Neuronal stem cell (in vitro differentiated cells): Measurements from ENCODE around the gene EMILIN1.

Experiments
- DNase-seq: peaks from one replicate; pipeline ENCODE4 v3.0.0-alpha.2; 2013; ENCODE audit warnings: low spot score
- H2AFZ ChIP-seq: one replicate; pipeline ENCODE4 v1.6.1; 2013; ENCODE audit warnings: mild to moderate bottlenecking, low read length, inconsistent platforms
- H2AK5ac ChIP-seq: 2 replicates; pipeline ENCODE4 v1.6.1; 2013; ENCODE audit warnings: low read depth, mild to moderate bottlenecking, inconsistent platforms, low read length, moderate library complexity, mixed read lengths
- H2BK120ac ChIP-seq: 2 replicates; pipeline ENCODE4 v1.6.1; 2013; ENCODE audit warnings: low read depth, mild to moderate bottlenecking, inconsistent platforms, low read length, moderate library complexity, mixed read lengths
- H2BK12ac ChIP-seq: one replicate; pipeline ENCODE4 v1.6.1; 2013; ENCODE audit warnings: low read length, inconsistent platforms
- H2BK15ac ChIP-seq: 2 replicates; pipeline ENCODE4 v1.6.1; 2013; ENCODE audit warnings: mild to moderate bottlenecking, low read length, inconsistent platforms, mixed read lengths
- H2BK5ac ChIP-seq: one replicate; pipeline ENCODE4 v1.6.1; 2013; ENCODE audit warnings: inconsistent platforms, mild to moderate bottlenecking, low read length, moderate library complexity
- H3K14ac ChIP-seq: one replicate; pipeline ENCODE4 v1.6.1; 2013; ENCODE audit warnings: low read length, inconsistent platforms
- H3K18ac ChIP-seq: 2 replicates; pipeline ENCODE4 v1.6.1; 2013; ENCODE audit warnings: low read length, inconsistent platforms
- H3K23ac ChIP-seq: 2 replicates; pipeline ENCODE4 v1.6.1; 2013; ENCODE audit warnings: low read depth, mild to moderate bottlenecking, mixed read lengths, low read length, inconsistent platforms; ENCODE audit not compliant: poor library complexity
- H3K27ac ChIP-seq: replicated peaks from 3 replicates; pipeline ENCODE4 v1.5.1; 2013; ENCODE audit warnings: low read length, inconsistent platforms
- H3K27me3 ChIP-seq, 3 experiments: 2 replicates each; pipeline ENCODE4 v1.6.1; 2013; ENCODE audit warnings: low read length in 3 of 3, mild to moderate bottlenecking in 2 of 3, inconsistent platforms in 1 of 3, low read depth in 1 of 3, mixed read lengths in 1 of 3, moderate library complexity in 1 of 3; ENCODE audit not compliant: control insufficient read depth in 3 of 3, insufficient read depth in 3 of 3
- H3K36me3 ChIP-seq, 2 donors: replicated peaks in 1 of 2; 2 replicates each; pipeline ENCODE4 v1.6.1; 2013; ENCODE audit warnings: low read length in 2 of 2; ENCODE audit not compliant: control insufficient read depth in 2 of 2, insufficient read depth in 2 of 2
- H3K4ac ChIP-seq: 2 replicates; pipeline ENCODE4 v1.6.1; 2013; ENCODE audit warnings: inconsistent platforms, mild to moderate bottlenecking, low read length, moderate library complexity
- H3K4me1 ChIP-seq, 2 donors: 1 replicate in 1 of 2; 2 replicates in 1 of 2; pipeline ENCODE4 v1.6.1; 2013; ENCODE audit warnings: low read length in 2 of 2, low read depth in 1 of 2; ENCODE audit not compliant: control insufficient read depth in 2 of 2, insufficient read depth in 1 of 2
- H3K4me2 ChIP-seq: one replicate; pipeline ENCODE4 v1.6.1; 2013; ENCODE audit warnings: mild to moderate bottlenecking, low read length, inconsistent platforms; ENCODE audit not compliant: insufficient read depth, poor library complexity, severe bottlenecking
- H3K4me3 ChIP-seq, 2 donors: 2 replicates each; pipeline ENCODE4 v1.5.1; 2013; ENCODE audit warnings: low read length in 2 of 2, mild to moderate bottlenecking in 2 of 2, inconsistent platforms in 1 of 2, moderate library complexity in 1 of 2
- H3K79me1 ChIP-seq: one replicate; pipeline ENCODE4 v1.6.1; 2013; ENCODE audit warnings: low read depth, mild to moderate bottlenecking, inconsistent platforms, low read length, moderate library complexity
- H3K9ac ChIP-seq: one replicate; pipeline ENCODE4 v1.6.1; 2013; ENCODE audit warnings: mild to moderate bottlenecking, low read depth, low read length, inconsistent platforms; ENCODE audit not compliant: poor library complexity
- H3K9me3 ChIP-seq, 2 donors: replicated peaks in 1 of 2; 2 replicates each; pipeline versions ENCODE3 to v1.6.1; 2013; ENCODE audit warnings: low read length in 2 of 2, mild to moderate bottlenecking in 2 of 2, inconsistent platforms in 1 of 2, low read depth in 1 of 2, mixed read lengths in 1 of 2, moderate library complexity in 1 of 2; ENCODE audit not compliant: control insufficient read depth in 2 of 2, insufficient read depth in 1 of 2
- H4K8ac ChIP-seq: one replicate; pipeline ENCODE4 v1.6.1; 2013; ENCODE audit warnings: low read depth, mild to moderate bottlenecking, inconsistent platforms, low read length, moderate library complexity
- H4K91ac ChIP-seq: one replicate; pipeline ENCODE4 v1.6.1; 2013; ENCODE audit warnings: low read length, low read depth, mild to moderate bottlenecking, inconsistent platforms; ENCODE audit not compliant: poor library complexity
- WGBS, 2 donors: extraction: QIAGEN DNeasy Blood & Tissue Kit; methylation state at CpG; one replicate each; pipeline ENCODE4 v1.1.7; 2013; ENCODE audit warnings: missing lambda C conversion rate in 2 of 2, mixed read lengths in 1 of 2; ENCODE audit not compliant: insufficient read length in 2 of 2, insufficient replicate concordance in 1 of 2; ENCODE audit errors: extremely low coverage in 2 of 2; 5-methylcytosine and 5-hydroxymethylcytosine counted together

The EMILIN1 gene

GRCh38 chr2:27042985-27043634, 35.3 kb upstream of the EMILIN1 start:
- no peak overlapping the region for H2AK5ac ChIP-seq
- no peak overlapping the region for H2BK5ac ChIP-seq
- H2AFZ ChIP-seq, result no peak overlapping the region
- H3K79me1 ChIP-seq, result no peaks in the 10 kb centered on the region
- no peak overlapping the region for H4K91ac ChIP-seq
- no peak overlapping the region for H3K18ac ChIP-seq
- H3K4me2 ChIP-seq, result no peak overlapping the region
- WGBS, 2 donors, result no CpG with 5 or more reads among the region's 7 CpGs
- H3K9ac ChIP-seq, result no peak overlapping the region
- no peaks in the 10 kb centered on the region for H3K9me3 ChIP-seq
- H2BK12ac ChIP-seq, result no peak overlapping the region
- peaks cover 30 to 43% of the 10 kb centered on the region in 2 donors for H3K36me3 ChIP-seq
- no peak overlapping the region for H2BK120ac ChIP-seq
- no peak overlapping the region for H3K4ac ChIP-seq
- H3K4me3 ChIP-seq, result no peak overlapping the region
- H3K23ac ChIP-seq, result no peak overlapping the region
- no peaks in the 10 kb centered on the region for H3K27me3 ChIP-seq
- H2BK15ac ChIP-seq, result no peak overlapping the region
- no peaks in the 10 kb centered on the region for H3K4me1 ChIP-seq
- no peak overlapping the region for H3K14ac ChIP-seq
- DNase-seq, result no peak
- no peak overlapping the region for H3K27ac ChIP-seq
- H4K8ac ChIP-seq, result no peak overlapping the region

- peak overlapping the region; percentile 89 for H2BK5ac ChIP-seq
- H3K18ac ChIP-seq, result peak overlapping the region; percentile 97
- peaks cover 16 to 20% of the 10 kb centered on the region in 2 donors for H3K36me3 ChIP-seq
- H3K27ac ChIP-seq, result peak overlapping the region; percentile 86
- H2AK5ac ChIP-seq, result peak overlapping the region; percentile 38
- no peaks in the 10 kb centered on the region for H3K27me3 ChIP-seq
- H3K9ac ChIP-seq, result peak overlapping the region; percentile 95
- H2BK120ac ChIP-seq, result peak overlapping the region; percentile 79
- H3K23ac ChIP-seq, result peak overlapping the region; percentile 82
- H3K4me3 ChIP-seq, result peak overlapping the region; percentile 82 to 95
- H2BK15ac ChIP-seq, result peak overlapping the region; percentile 50
- H2AFZ ChIP-seq, result peak overlapping the region; percentile 96
- H3K4me1 ChIP-seq, result peaks cover 5 to 7% of the 10 kb centered on the region in 2 donors
- DNase-seq, result no peak
- H3K4ac ChIP-seq, result no peak overlapping the region
- peaks cover 6% of the 10 kb centered on the region for H3K79me1 ChIP-seq
- H4K91ac ChIP-seq, result peak overlapping the region; percentile 42
- H3K9me3 ChIP-seq, result no peaks in the 10 kb centered on the region
- no CpG with 5 or more reads among the region's 52 CpGs for WGBS, 2 donors
- H2BK12ac ChIP-seq, result peak overlapping the region; percentile 98
- H4K8ac ChIP-seq, result peak overlapping the region; percentile 26
- H3K4me2 ChIP-seq, result peak overlapping the region; percentile 79
- H3K14ac ChIP-seq, result peak overlapping the region; percentile 90
Measured at GRCh38 chr2:27049422-27050280, 28.8 kb upstream of the EMILIN1 start.

- H3K27ac ChIP-seq, result peak overlapping the region; percentile 86
- no peaks in the 10 kb centered on the region for H3K9me3 ChIP-seq
- H3K36me3 ChIP-seq, result peaks cover 24 to 27% of the 10 kb centered on the region in 2 donors
- H3K14ac ChIP-seq, result peak overlapping the region; percentile 90
- H3K18ac ChIP-seq, result peak overlapping the region; percentile 97
- H2AK5ac ChIP-seq, result no peak overlapping the region
- H4K91ac ChIP-seq, result peak overlapping the region; percentile 42
- H2BK5ac ChIP-seq, result peak overlapping the region; percentile 89
- H3K27me3 ChIP-seq, result no peaks in the 10 kb centered on the region
- H3K9ac ChIP-seq, result peak overlapping the region; percentile 95
- peaks cover 5 to 7% of the 10 kb centered on the region in 2 donors for H3K4me1 ChIP-seq
- H2AFZ ChIP-seq, result peak overlapping the region; percentile 96
- no CpG with 5 or more reads among the region's 48 CpGs for WGBS, 2 donors
- H3K4ac ChIP-seq, result no peak overlapping the region
- peak overlapping the region; percentile 79 for H2BK120ac ChIP-seq
- peak overlapping the region; percentile 26 for H4K8ac ChIP-seq
- H3K79me1 ChIP-seq, result peaks cover 6% of the 10 kb centered on the region
- peak overlapping the region; percentile 79 for H3K4me2 ChIP-seq
- DNase-seq, result peak; percentile 98
- no peak overlapping the region for H2BK15ac ChIP-seq
- H3K23ac ChIP-seq, result peak overlapping the region; percentile 82
- peak overlapping the region; percentile 82 to 95 for H3K4me3 ChIP-seq
- no peak overlapping the region for H2BK12ac ChIP-seq
Measured at GRCh38 chr2:27050281-27050995, 28.0 kb upstream of the EMILIN1 start.
